Endothelial cell of umbilical vein (primary cell): Measurements from ENCODE around the gene MYO9B. TPM values are rescaled to one million over a fixed set of nuclear protein-coding genes. Genes with fewer than 3 reads are reported as not detected.

Experiments
- BruUV-seq: library from RNA; stranded (reverse); fragments of 400-500 nt; replicated peaks from 2 replicates; lab custom pipeline; 2021; lab: Mats Ljungman, UMichigan
- CTCF ChIA-PET: fragments of 300-600, 350-600 bp; sonication (Branson Sonifier 250); formaldehyde crosslinking; loops from one replicate; lab custom pipeline; 2021; ENCODE audit warnings: antibody characterized with exemption, inconsistent platforms; lab: Charles Lee
- POLR2A ChIA-PET: fragments of 300-600, 350-600 bp; sonication (Branson Sonifier 250); formaldehyde crosslinking; loops from one replicate; lab custom pipeline; 2021; ENCODE audit warnings: antibody characterized with exemption, inconsistent platforms; lab: Charles Lee
- DNase-seq: peaks from one replicate; pipeline ENCODE4 v3.0.0-alpha.2; 2011; ENCODE audit warnings: low read depth, low spot score
- FAIRE-seq: peaks from 2 replicates; lab custom pipeline; 2011; peaks lifted over from hg19 to GRCh38; lab: Jason Lieb, UNC
- H2AFZ ChIP-seq: 2 replicates; pipeline ENCODE4 v1.6.0; 2012; ENCODE audit warnings: low read depth, low read length, control low read depth, inconsistent platforms
- H3K27ac ChIP-seq: 2 replicates; pipeline ENCODE4 v1.5.1; 2011; ENCODE audit warnings: low read depth, mild to moderate bottlenecking, control low read depth, low read length, moderate library complexity; ENCODE audit not compliant: insufficient read depth
- H3K27me3 ChIP-seq, 2 experiments: 2 replicates each; pipeline versions ENCODE4 v1.6.0 to v1.6.1; 2011; ENCODE audit warnings: low read length in 2 of 2, mixed read lengths in 1 of 2; ENCODE audit not compliant: control insufficient read depth in 2 of 2, insufficient read depth in 2 of 2
- H3K36me3 ChIP-seq, 2 experiments: 2 replicates in 1 of 2; 3 replicates in 1 of 2; pipeline ENCODE4 v1.5.1; 2011; ENCODE audit warnings: low read length in 2 of 2, mild to moderate bottlenecking in 1 of 2, moderate library complexity in 1 of 2; ENCODE audit not compliant: control insufficient read depth in 2 of 2, insufficient read depth in 2 of 2; ENCODE audit errors: extremely low read depth in 1 of 2
- H3K4me1 ChIP-seq: 3 replicates; pipeline ENCODE4 v1.5.1; 2011; ENCODE audit warnings: mild to moderate bottlenecking, low read length; ENCODE audit not compliant: control insufficient read depth, insufficient read depth; ENCODE audit errors: extremely low read depth
- H3K4me2 ChIP-seq: 2 replicates; pipeline ENCODE4 v1.6.1; 2011; ENCODE audit warnings: low read length, control low read depth, mixed read lengths; ENCODE audit not compliant: insufficient read depth
- H3K4me3 ChIP-seq, 3 experiments: fragments of 200-600 bp in 1 of 3; sonication (generic), shearing (Covaris generic) in 1 of 3; replicated peaks in 1 of 3; 2 replicates each; pipeline ENCODE4 v1.5.1; 2011 to 2016; ENCODE audit warnings: control low read depth in 3 of 3, low read length in 3 of 3, mild to moderate bottlenecking in 2 of 3, inconsistent platforms in 1 of 3, low read depth in 1 of 3, moderate library complexity in 1 of 3; ENCODE audit not compliant: insufficient read depth in 1 of 3
- H3K79me2 ChIP-seq: 2 replicates; pipeline ENCODE4 v1.6.0; 2012; ENCODE audit warnings: low read length, inconsistent platforms; ENCODE audit not compliant: control insufficient read depth, insufficient read depth
- H3K9ac ChIP-seq: replicated peaks from 2 replicates; pipeline ENCODE3; 2011; ENCODE audit warnings: low read length, control low read depth; ENCODE audit not compliant: insufficient read depth; ENCODE audit errors: extremely low read depth
- H3K9me1 ChIP-seq: replicated peaks from 3 replicates; pipeline ENCODE4 v1.6.0; 2011; ENCODE audit warnings: mild to moderate bottlenecking, low read length; ENCODE audit not compliant: control insufficient read depth, insufficient read depth; ENCODE audit errors: extremely low read depth
- H3K9me3 ChIP-seq: replicated peaks from 2 replicates; pipeline ENCODE4 v1.5.1; 2012; ENCODE audit warnings: low read length, inconsistent platforms; ENCODE audit not compliant: control insufficient read depth, insufficient read depth
- H4K20me1 ChIP-seq: replicated peaks from 2 replicates; pipeline ENCODE3; 2011; ENCODE audit warnings: mild to moderate bottlenecking, low read length; ENCODE audit not compliant: control insufficient read depth, insufficient read depth; ENCODE audit errors: extremely low read depth
- CTCF ChIP-seq, 2 donors: IDR thresholded peaks; 1 replicate in 1 of 2; 2 replicates in 1 of 2; pipeline ENCODE4 v1.5.1; 2011; ENCODE audit warnings: low read length in 2 of 2, mild to moderate bottlenecking in 2 of 2, moderate library complexity in 2 of 2, control low read depth in 1 of 2, inconsistent platforms in 1 of 2, low read depth in 1 of 2; ENCODE audit not compliant: insufficient read depth in 1 of 2; ENCODE audit errors: extremely low read depth in 1 of 2
- EZH2 ChIP-seq: IDR thresholded peaks from 2 replicates; pipeline ENCODE4 v1.6.1; 2012; ENCODE audit warnings: borderline replicate concordance, low read depth, mild to moderate bottlenecking, moderate library complexity, low read length, inconsistent platforms; ENCODE audit not compliant: severe bottlenecking
- FOS ChIP-seq: IDR thresholded peaks from 2 replicates; pipeline ENCODE4 v1.6.1; 2011; ENCODE audit warnings: mild to moderate bottlenecking, low read length, moderate library complexity, borderline replicate concordance; ENCODE audit not compliant: insufficient read depth
- GATA2 ChIP-seq: IDR thresholded peaks from 2 replicates; pipeline ENCODE4 v1.7.0; 2011; ENCODE audit warnings: low read depth, mild to moderate bottlenecking, moderate library complexity, mixed read lengths, low read length; ENCODE audit not compliant: insufficient read length, insufficient read depth
- JUN ChIP-seq: IDR thresholded peaks from 2 replicates; pipeline ENCODE4 v1.6.1; 2011; ENCODE audit warnings: borderline replicate concordance, low read depth; ENCODE audit not compliant: insufficient read length, insufficient read depth
- MYC ChIP-seq: IDR thresholded peaks from one replicate; pipeline ENCODE4 v1.6.1; 2011; ENCODE audit warnings: mild to moderate bottlenecking, low read depth, low read length
- POLR2A ChIP-seq: IDR thresholded peaks from 2 replicates; pipeline ENCODE4 v1.6.1; 2012; ENCODE audit warnings: low read depth, mild to moderate bottlenecking, control low read depth, low read length
- POLR2AphosphoS5 ChIP-seq: IDR thresholded peaks from 2 replicates; pipeline ENCODE4 v1.6.1; 2012; ENCODE audit warnings: low read depth, mild to moderate bottlenecking, control low read depth, low read length, moderate library complexity; ENCODE audit not compliant: insufficient read depth
- dilution Hi-C: fragments of 300-500 bp; cut with MboI; formaldehyde crosslinking; loops from one replicate; pipeline ENCODE4 v1.15.0; 2019; ENCODE audit warnings: low sequenced_read_pairs; ENCODE audit not compliant: extremely low pct_ligation_motif_present
- intact Hi-C: fragments of 100-400 bp; cut with micrococcal nuclease; formaldehyde crosslinking; loops from one replicate; pipeline ENCODE4 v1.10.0; 2022
- polyA plus RNA-seq, 4 experiments: library from polyadenylated mRNA; depleted of rRNA in 3 of 4; stranded (reverse) in 3 of 4; unstranded in 1 of 4; fragments of >200 nt; gene quantifications; 2 replicates each; pipeline versions ENCODE4 v1.2.1 to v1.2.3, GENCODE V29; 2011 to 2012; ENCODE audit warnings: missing spikeins in 1 of 4
- total RNA-seq: library from RNA; stranded (reverse); gene quantifications from 2 replicates; pipeline ENCODE4 v1.2.3, GENCODE V29; 2021
- TF ChIP-seq, protein P1 (sequence below): IDR thresholded peaks from 2 replicates; pipeline ENCODE4 v1.6.1; 2011; ENCODE audit not compliant: insufficient read depth, insufficient read length

The MYO9B gene
- total and polyA plus RNA-seq, 2 donors (not counting 3 experiments of a cell fraction or from before 2014, with no cell fraction given) = 64.4 to 119 TPM

DNA sequence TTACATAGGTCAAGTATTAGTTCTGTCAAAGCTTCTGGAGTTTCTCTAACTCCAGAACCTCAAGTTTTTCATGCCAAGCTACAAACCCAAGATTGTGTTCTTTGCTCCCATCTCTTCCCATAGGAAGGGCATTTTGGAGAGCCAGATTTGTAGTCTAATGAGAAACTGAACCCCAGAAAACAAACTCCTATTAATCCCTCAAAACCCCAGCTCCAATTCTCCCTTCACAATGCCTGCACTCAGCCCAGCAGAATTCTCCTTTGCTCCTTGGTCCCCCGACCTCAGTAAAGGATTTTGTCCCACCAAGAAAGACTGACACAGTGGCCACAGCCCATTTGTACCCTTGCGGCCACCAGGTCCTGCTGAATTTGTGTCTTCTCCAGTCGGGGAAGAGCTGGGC is 180.6 kb downstream of the MYO9B start:
- DNase-seq (no peak), FAIRE-seq (no peak)
- dilution Hi-C loops = no loop called here
- CTCF ChIA-PET = no interaction called here
- Histone ChIP-seq H3K27ac (no peak overlapping the region), H3K79me2 (no peaks in the 10 kb centered on the region), H4K20me1 (no peaks in the 10 kb centered on the region), H3K4me3 (no peak overlapping the region), H3K27me3 (no peaks in the 10 kb centered on the region), H3K4me1 (no peaks in the 10 kb centered on the region), H2AFZ (no peak overlapping the region), H3K9me1 (no peaks in the 10 kb centered on the region), H3K4me2 (no peak overlapping the region), H3K9ac (no peak overlapping the region), H3K9me3 (no peaks in the 10 kb centered on the region), H3K36me3 (peaks cover 0 to 34% of the 10 kb centered on the region in 2 experiments)
- TF ChIP-seq EZH2 = no peak
- TF ChIP-seq, protein P1, sequence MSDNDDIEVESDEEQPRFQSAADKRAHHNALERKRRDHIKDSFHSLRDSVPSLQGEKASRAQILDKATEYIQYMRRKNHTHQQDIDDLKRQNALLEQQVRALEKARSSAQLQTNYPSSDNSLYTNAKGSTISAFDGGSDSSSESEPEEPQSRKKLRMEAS = no peak
- TF ChIP-seq JUN = no peak
- TF ChIP-seq POLR2AphosphoS5 = no peak
- TF ChIP-seq FOS = no peak
- TF ChIP-seq MYC = no peak
- no peak for TF ChIP-seq CTCF (IDR thresholded peaks at IDR 0.05; ENCODE audit: extremely low read depth in 1 of 2, insufficient read depth in 1 of 2, low read depth in 1 of 2, low read length in 2 of 2)
- TF ChIP-seq POLR2A = no peak
- TF ChIP-seq GATA2 = no peak
- no TSS peak for BruUV-seq
- POLR2A ChIA-PET = no interaction called here
- intact Hi-C loops = no loop called here
